HEK293 (cell line): Measurements from ENCODE around the gene ITGB1.

ENCODE experiments used
- AEBP2 ChIP-seq: fragments of 450-650 bp; formaldehyde crosslinking; IDR thresholded peaks from 2 replicates; pipeline ENCODE4 v1.5.1; 2016; ENCODE audit warnings: missing biosample characterization, missing genetic modification characterization, borderline replicate concordance
- GLI2 ChIP-seq: fragments of 450-650 bp; formaldehyde crosslinking; IDR thresholded peaks from 2 replicates; pipeline ENCODE4; 2017; ENCODE audit warnings: missing biosample characterization, missing genetic modification characterization, low read depth, borderline replicate concordance
- OVOL3 ChIP-seq: fragments of 450-650 bp; formaldehyde crosslinking; IDR thresholded peaks from 2 replicates; pipeline ENCODE4 v1.5.1; 2016; ENCODE audit warnings: missing biosample characterization, missing genetic modification characterization
- REST ChIP-seq: fragments of 450-650 bp; formaldehyde crosslinking; IDR thresholded peaks from 2 replicates; pipeline ENCODE4 v1.5.1; 2016; ENCODE audit warnings: missing biosample characterization, missing genetic modification characterization
- ZBTB21 ChIP-seq: fragments of 450-650 bp; formaldehyde crosslinking; IDR thresholded peaks from 2 replicates; pipeline ENCODE4 v1.5.1; 2017; ENCODE audit warnings: missing biosample characterization, missing genetic modification characterization
- ZFP3 ChIP-seq: fragments of 450-650 bp; formaldehyde crosslinking; IDR thresholded peaks from 2 replicates; pipeline ENCODE4 v1.5.1; 2016; ENCODE audit warnings: low read depth, missing biosample characterization, missing genetic modification characterization
- ZNF138 ChIP-seq: fragments of 450-650 bp; formaldehyde crosslinking; IDR thresholded peaks from 2 replicates; pipeline ENCODE4 v1.5.1; 2016; ENCODE audit warnings: missing biosample characterization, missing genetic modification characterization, borderline replicate concordance
- ZNF19 ChIP-seq: fragments of 450-650 bp; formaldehyde crosslinking; IDR thresholded peaks from 2 replicates; pipeline ENCODE4; 2016; ENCODE audit warnings: missing biosample characterization, missing genetic modification characterization, low read depth
- ZNF202 ChIP-seq: fragments of 450-650 bp; formaldehyde crosslinking; IDR thresholded peaks from 2 replicates; pipeline ENCODE4 v1.5.1; 2016; ENCODE audit warnings: missing biosample characterization, missing genetic modification characterization, borderline replicate concordance
- ZNF354C ChIP-seq: fragments of 450-650 bp; formaldehyde crosslinking; IDR thresholded peaks from 2 replicates; pipeline ENCODE4 v1.5.1; 2016; ENCODE audit warnings: missing biosample characterization, missing genetic modification characterization, low read depth, borderline replicate concordance
- ZNF404 ChIP-seq: fragments of 450-650 bp; formaldehyde crosslinking; IDR thresholded peaks from 2 replicates; pipeline ENCODE4 v1.5.1; 2017; ENCODE audit warnings: missing biosample characterization, missing genetic modification characterization
- ZNF510 ChIP-seq: fragments of 450-650 bp; formaldehyde crosslinking; IDR thresholded peaks from 2 replicates; pipeline ENCODE4 v1.5.1; 2018; ENCODE audit warnings: mild to moderate bottlenecking, missing genetic modification characterization, missing biosample characterization; ENCODE audit not compliant: insufficient replicate concordance
- ZNF514 ChIP-seq: fragments of 450-650 bp; formaldehyde crosslinking; IDR thresholded peaks from 2 replicates; pipeline ENCODE4 v1.5.1; 2016; ENCODE audit warnings: missing biosample characterization, missing genetic modification characterization
- ZNF558 ChIP-seq: fragments of 450-650 bp; formaldehyde crosslinking; IDR thresholded peaks from 2 replicates; pipeline ENCODE4 v1.5.1; 2016; ENCODE audit warnings: missing biosample characterization, missing genetic modification characterization
- ZNF580 ChIP-seq: fragments of 450-650 bp; formaldehyde crosslinking; IDR thresholded peaks from 2 replicates; pipeline ENCODE4 v1.5.1; 2016; ENCODE audit warnings: missing biosample characterization, missing genetic modification characterization
- ZNF600 ChIP-seq: fragments of 450-650 bp; formaldehyde crosslinking; IDR thresholded peaks from 2 replicates; pipeline ENCODE4 v1.5.1; 2016; ENCODE audit warnings: missing biosample characterization, missing genetic modification characterization
- ZNF629 ChIP-seq: fragments of 450-650 bp; formaldehyde crosslinking; IDR thresholded peaks from 2 replicates; pipeline ENCODE4 v1.5.1; 2017; ENCODE audit warnings: missing biosample characterization, missing genetic modification characterization
- ZNF639 ChIP-seq: fragments of 450-650 bp; formaldehyde crosslinking; IDR thresholded peaks from 2 replicates; pipeline ENCODE4 v1.5.1; 2016; ENCODE audit warnings: missing biosample characterization, missing genetic modification characterization
- ZNF664 ChIP-seq: fragments of 450-650 bp; formaldehyde crosslinking; IDR thresholded peaks from 2 replicates; pipeline ENCODE4 v1.5.1; 2016; ENCODE audit warnings: missing biosample characterization, missing genetic modification characterization

The ITGB1 gene

GRCh38 chr10:32977846-32978809, 20.1 kb upstream of the ITGB1 start (continued):
- TF ChIP-seq ZNF202 (peak; percentile 96), ZNF629 (tag by site-specific recombination) (peak; percentile 75), ZNF354C (tag by site-specific recombination) (0 out of 2 replicates have a peak, but pooled peaks have one; percentile 66), OVOL3 (0 out of 2 replicates have a peak, but pooled peaks have one; percentile 19), ZNF558 (tag by site-specific recombination) (peak; percentile 67; the same call in 1 of the 2 replicates), ZNF664 (peak; percentile 67), ZBTB21 (tag by site-specific recombination) (peak; percentile 52; the same call in 1 of the 2 replicates), ZNF639 (0 out of 2 replicates have a peak, but pooled peaks have one; percentile 45), ZFP3 (tag by site-specific recombination) (0 out of 2 replicates have a peak, but pooled peaks have one; percentile 17), ZNF580 (tag by site-specific recombination) (peak; percentile 75), ZNF600 (0 out of 2 replicates have a peak, but pooled peaks have one; percentile 23), ZNF510 (tag by site-specific recombination) (peak; percentile 91), ZNF138 (tag by site-specific recombination) (0 out of 2 replicates have a peak, but pooled peaks have one; percentile 31), ZNF514 (tag by site-specific recombination) (0 out of 2 replicates have a peak, but pooled peaks have one; percentile 27), REST (tag by site-specific recombination) (peak; percentile 76), AEBP2 (tag by site-specific recombination) (0 out of 2 replicates have a peak, but pooled peaks have one; percentile 78), GLI2 (tag by site-specific recombination) (peak; percentile 43; the same call in 1 of the 2 replicates), ZNF19 (tag by site-specific recombination) (peak; percentile 66; the same call in 1 of the 2 replicates), ZNF404 (tag by site-specific recombination) (peak; percentile 80)
